A549 (cell line): ENCODE results near the gene IRF1. TPM values are rescaled to one million over a fixed set of nuclear protein-coding genes. Genes with fewer than 3 reads are reported as not detected.

ENCODE experiments used
- ATAC-seq, 2 experiments: fragments of 200-7000 bp in 1 of 2; fragments of >200 bp in 1 of 2; cut with Nextera tagmentation in 1 of 2; cut with Tn5 transposase in 1 of 2; 3 replicates each; pipeline versions ENCODE4 v1.8.0 to v1.9.1; 2018 to 2020; ENCODE audit warnings: mild to moderate bottlenecking in 1 of 2, moderate library complexity in 1 of 2
- CTCF ChIA-PET: fragments of 300-600 bp; sonication (Branson Sonifier 250); formaldehyde crosslinking; extraction: SDS; loops from one replicate; lab custom pipeline; 2021; ENCODE audit warnings: antibody characterized with exemption, inconsistent platforms; lab: Yijun Ruan, JAX
- POLR2A ChIA-PET: fragments of 350-600 bp; formaldehyde crosslinking; extraction: SDS; loops from one replicate; lab custom pipeline; 2021; ENCODE audit warnings: antibody characterized with exemption, inconsistent platforms; lab: Yijun Ruan, JAX
- DNase-seq, 2 experiments: peaks; one replicate each; pipeline versions ENCODE4 v3.0.0 to v3.0.0-alpha.2; 2011 to 2016; ENCODE audit warnings: low read depth in 1 of 2, low spot score in 1 of 2
- FAIRE-seq: peaks from 2 replicates; lab custom pipeline; 2011; peaks lifted over from hg19 to GRCh38; lab: Jason Lieb, UNC
- H3K27ac ChIP-seq, 2 experiments: fragments of >200 bp; sonication (Bioruptor Twin); formaldehyde crosslinking; 3 replicates each; pipeline ENCODE4 v1.5.1; 2016 to 2017
- H3K4me1 ChIP-seq: fragments of >200 bp; sonication (Bioruptor Twin); formaldehyde crosslinking; 3 replicates; pipeline ENCODE4 v1.6.1; 2016
- H3K4me2 ChIP-seq: fragments of >200 bp; sonication (Bioruptor Twin); formaldehyde crosslinking; 3 replicates; pipeline ENCODE4 v1.6.1; 2016
- H3K4me3 ChIP-seq: fragments of >200 bp; sonication (Bioruptor Twin); formaldehyde crosslinking; 3 replicates; pipeline ENCODE4 v1.5.1; 2016
- H3K9me3 ChIP-seq: fragments of >200 bp; sonication (Bioruptor Twin); formaldehyde crosslinking; 3 replicates; pipeline ENCODE4 v1.6.1; 2016
- ATOH8 ChIP-seq: fragments of 250-450 bp; sonication (Bioruptor Pico); IDR thresholded peaks from 2 replicates; pipeline ENCODE4 v1.5.0; 2020; ENCODE audit warnings: low read depth, mild to moderate bottlenecking, moderate library complexity
- CBX8 ChIP-seq: fragments of 200-600 bp; sonication (generic); IDR thresholded peaks from 2 replicates; pipeline ENCODE4 v1.6.1; 2016
- CEBPB ChIP-seq, 2 experiments: fragments of >200 bp in 1 of 2; sonication (Bioruptor Twin) in 1 of 2; formaldehyde crosslinking in 1 of 2; IDR thresholded peaks; 2 replicates each; pipeline ENCODE4 v1.6.1; 2012 to 2016
- CHD2 ChIP-seq: fragments of 150-350 bp; IDR thresholded peaks from 2 replicates; pipeline ENCODE4 v1.6.1; 2014; ENCODE audit warnings: low read length; ENCODE audit not compliant: partially characterized antibody
- E2F6 ChIP-seq: IDR thresholded peaks from 2 replicates; pipeline ENCODE4 v1.6.1; 2012; ENCODE audit warnings: low read depth, borderline replicate concordance
- EHMT2 ChIP-seq: fragments of 200-600 bp; sonication (generic); IDR thresholded peaks from 2 replicates; pipeline ENCODE4 v1.6.1; 2016; ENCODE audit warnings: antibody characterized with exemption, low read depth, mild to moderate bottlenecking, moderate library complexity
- EP300 ChIP-seq, 2 experiments: fragments of >200 bp; sonication (Bioruptor Twin); formaldehyde crosslinking; IDR thresholded peaks; 2 replicates in 1 of 2; 3 replicates in 1 of 2; pipeline ENCODE4 v1.6.1; 2016 to 2017
- ESRRA ChIP-seq: fragments of 150-350 bp; IDR thresholded peaks from 2 replicates; pipeline ENCODE4 v1.6.1; 2014; ENCODE audit warnings: mild to moderate bottlenecking, low read length, borderline replicate concordance
- FOSB ChIP-seq: fragments of 250-450 bp; sonication (Bioruptor Pico); IDR thresholded peaks from 2 replicates; pipeline ENCODE4 v1.5.0; 2020; ENCODE audit warnings: mild to moderate bottlenecking, moderate library complexity
- FOSL2 ChIP-seq, 2 experiments: fragments of 450-650 bp in 1 of 2; fragments of >200 bp in 1 of 2; sonication (Bioruptor Twin) in 1 of 2; formaldehyde crosslinking; IDR thresholded peaks; 2 replicates each; pipeline versions ENCODE4 v1.5.0 to v1.6.1; 2016 to 2020; ENCODE audit warnings: mild to moderate bottlenecking in 1 of 2, moderate library complexity in 1 of 2
- HDAC2 ChIP-seq: fragments of 200-600 bp; sonication (generic); IDR thresholded peaks from 2 replicates; pipeline ENCODE4 v1.6.1; 2016
- HEYL ChIP-seq: fragments of 250-450 bp; sonication (Bioruptor Pico); IDR thresholded peaks from 2 replicates; pipeline ENCODE4 v1.8.0; 2021; ENCODE audit warnings: mild to moderate bottlenecking, moderate library complexity
- HOXB13 ChIP-seq: fragments of 250-450 bp; sonication (Bioruptor Pico); IDR thresholded peaks from 2 replicates; pipeline ENCODE4 v1.5.0; 2020; ENCODE audit warnings: low read depth, mild to moderate bottlenecking, moderate library complexity
- JUNB ChIP-seq: fragments of >200 bp; sonication (Bioruptor Twin); formaldehyde crosslinking; IDR thresholded peaks from 2 replicates; pipeline ENCODE4 v1.6.1; 2016
- KDM1A ChIP-seq: fragments of 200-600 bp; sonication (generic); IDR thresholded peaks from 2 replicates; pipeline ENCODE4 v1.6.1; 2016; ENCODE audit warnings: low read depth, mild to moderate bottlenecking
- KDM5A ChIP-seq: fragments of 200-600 bp; sonication (generic); IDR thresholded peaks from 2 replicates; pipeline ENCODE4 v1.6.1; 2016; ENCODE audit warnings: antibody characterized with exemption, mild to moderate bottlenecking
- MYC ChIP-seq: IDR thresholded peaks from 2 replicates; pipeline ENCODE4 v1.6.1; 2012; ENCODE audit warnings: mild to moderate bottlenecking, inconsistent platforms, low read length, improper control_type of control experiment, borderline replicate concordance
- POLR2A ChIP-seq: IDR thresholded peaks from 2 replicates; pipeline ENCODE4 v1.6.1; 2012; ENCODE audit warnings: mild to moderate bottlenecking, low read length
- POLR2AphosphoS2 ChIP-seq: conservative IDR thresholded peaks from 2 replicates; pipeline ENCODE4 v1.6.1; 2012; ENCODE audit warnings: low read length, improper control_type of control experiment, inconsistent platforms
- RARB ChIP-seq: fragments of 250-450 bp; sonication (Bioruptor Pico); IDR thresholded peaks from 2 replicates; pipeline ENCODE4 v1.8.0; 2021; ENCODE audit warnings: mild to moderate bottlenecking, moderate library complexity
- RCOR1 ChIP-seq: fragments of 150-350 bp; IDR thresholded peaks from 2 replicates; pipeline ENCODE4 v1.6.1; 2014; ENCODE audit warnings: antibody characterized with exemption, low read length, low read depth
- SREBF2 ChIP-seq: fragments of 450-650 bp; IDR thresholded peaks from 2 replicates; pipeline ENCODE4 v1.6.1; 2014; ENCODE audit warnings: mild to moderate bottlenecking, moderate library complexity
- ZFP36 ChIP-seq: fragments of 450-650 bp; IDR thresholded peaks from 2 replicates; pipeline ENCODE4 v1.6.1; 2014; ENCODE audit warnings: borderline replicate concordance; ENCODE audit not compliant: partially characterized antibody
- ZNF302 ChIP-seq: fragments of 250-450 bp; sonication (Bioruptor Pico); IDR thresholded peaks from 2 replicates; pipeline ENCODE4 v1.9.0; 2021; ENCODE audit warnings: inconsistent platforms, mild to moderate bottlenecking, moderate library complexity
- WGBS: methylation state at CpG from one replicate; pipeline ENCODE4 v1.1.6; 2017; ENCODE audit errors: missing lambda C conversion rate; 5-methylcytosine and 5-hydroxymethylcytosine counted together
- polyA plus RNA-seq, 4 experiments: library from polyadenylated mRNA; depleted of rRNA in 3 of 4; stranded (reverse); fragments of >200 nt; fragmentation: RNase III in 1 of 4; extraction: RNeasy Plus Mini Kit Qiagen cat#74134 plus additional on column Dnase treatment in 1 of 4; gene quantifications; 2 replicates in 3 of 4; 3 replicates in 1 of 4; pipeline ENCODE4 v1.2.3, GENCODE V29; 2011 to 2017

Gene IRF1
- polyA plus RNA-seq, 2 of the 4 experiments (the other 2 are of a cell fraction): 10.9 to 13.3 TPM

DNA sequence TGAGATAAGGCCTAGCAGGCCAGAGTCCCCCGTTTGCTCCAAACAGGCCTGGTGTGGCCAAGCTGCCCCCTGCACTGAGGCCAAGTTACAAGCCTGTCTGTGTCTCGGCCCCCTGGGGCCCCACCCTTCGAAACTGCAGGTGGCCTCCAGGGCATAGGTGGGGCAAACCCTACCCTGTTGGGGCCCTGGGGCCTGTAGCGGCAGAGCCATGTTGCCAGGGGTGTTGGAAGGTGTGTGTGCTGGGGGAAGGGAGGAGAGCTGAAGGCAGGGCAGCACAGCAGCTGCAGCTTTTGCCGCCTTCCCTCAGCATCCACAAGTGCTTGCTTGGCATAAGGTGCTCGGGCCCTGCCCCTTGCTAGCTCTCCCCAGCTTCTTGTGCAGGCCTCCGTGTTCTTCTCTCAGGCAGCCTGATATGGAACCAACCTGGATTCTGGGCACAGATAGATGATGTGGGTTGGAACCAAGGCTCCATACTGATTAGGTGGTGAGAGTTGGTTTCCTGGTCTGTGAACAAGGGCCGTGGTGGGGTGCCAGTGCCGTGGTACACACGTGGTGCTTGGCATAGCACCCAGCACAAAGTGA lies 12.7 kb downstream of the IRF1 start:
- Histone ChIP-seq H3K4me1 (peaks cover 10% of the 10 kb centered on the region), H3K4me2 (no peak overlapping the region), H3K27ac (no peak overlapping the region), H3K4me3 (no peak overlapping the region), H3K9me3 (no peaks in the 10 kb centered on the region)
- no peak for FAIRE-seq
- ChIA-PET POLR2A (interaction anchor here (0.6 to 3.7 kb wide), 3 partner anchors 8 to 19 kb away, joined by 3 to 32 read pairs (median 8); partner anchors contain the start of gene IRF1), CTCF (interaction anchor here (0.8 to 2.6 kb wide), 5 partner anchors 8 to 410 kb away, joined by 3 to 8 read pairs (median 3); partner anchors contain the start of gene IRF1)
- TF ChIP-seq POLR2AphosphoS2 (peak; percentile 78; the same call in 1 of the 2 replicates), EHMT2 (no peak)
- DNase-seq: no peak
- WGBS: 74% methylated on average over 8 of the region's 10 CpGs
- ATAC-seq: peak; percentile 3 to 10; a peak in 3 of 6 replicates

DNA sequence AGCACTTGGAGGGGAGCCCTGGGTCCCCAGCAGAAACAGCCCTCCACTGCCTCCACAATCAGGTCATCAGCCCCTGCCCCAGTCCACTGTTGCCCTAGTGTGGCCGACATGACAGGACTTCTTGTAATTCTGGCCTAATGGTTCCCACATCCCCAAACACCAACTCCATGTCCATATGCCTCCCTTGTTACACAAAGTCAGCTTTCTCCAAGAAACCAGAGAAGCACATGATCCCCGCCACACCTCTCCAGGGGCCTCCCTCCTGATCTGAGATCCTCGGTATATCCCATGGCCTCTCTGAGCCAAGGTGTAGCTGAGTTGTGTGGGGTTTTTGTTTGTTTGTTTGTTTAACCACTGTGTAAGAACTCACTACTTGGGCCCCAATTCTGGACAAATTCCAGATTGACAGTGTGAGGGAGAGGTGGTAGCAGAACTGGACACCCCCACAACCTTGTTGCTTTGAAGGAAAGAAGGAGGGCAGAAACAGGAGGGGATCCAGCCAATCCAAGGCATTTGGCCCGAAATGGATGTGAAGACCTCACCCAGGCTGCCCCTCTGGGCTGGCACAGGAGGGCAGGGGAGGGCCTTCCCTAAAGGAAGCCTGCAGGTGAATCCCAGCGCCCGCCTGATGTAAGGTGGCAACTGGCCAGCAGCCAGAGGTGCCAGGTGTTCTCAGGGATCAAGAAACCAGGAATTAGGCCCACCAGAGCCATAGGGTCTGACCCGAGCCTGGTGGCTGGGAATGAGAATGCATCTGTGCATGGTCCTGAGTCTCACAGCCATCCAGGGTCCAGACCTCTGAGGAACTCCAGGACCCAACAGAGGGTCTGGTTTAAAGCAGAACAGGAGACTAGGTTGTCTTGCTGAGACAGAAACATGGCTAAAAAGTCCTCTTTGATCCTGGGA lies 13.4 kb downstream of the IRF1 start:
- no peak overlapping the region for H3K4me2 ChIP-seq
- ChIA-PET POLR2A (interaction anchor here (0.6 to 3.7 kb wide), 3 partner anchors 13 to 21 kb away, joined by 5 to 32 read pairs (median 8); partner anchors contain the start of gene IRF1), CTCF (interaction anchor here (0.9 to 1.3 kb wide), 6 partner anchors 8 to 410 kb away, joined by 3 to 4 read pairs (median 3); no protein-coding TSS in a partner anchor)
- ATAC-seq (peak; percentile 26 to 53; a peak in 3 of 6 replicates), FAIRE-seq (no peak), DNase-seq (no peak)
- no peak overlapping the region for H3K27ac ChIP-seq
- no peaks in the 10 kb centered on the region for H3K9me3 ChIP-seq
- H3K4me3 ChIP-seq: no peak overlapping the region
- peaks cover 10% of the 10 kb centered on the region for H3K4me1 ChIP-seq
- 93% methylated on average over 7 of the region's 7 CpGs for WGBS
- TF ChIP-seq POLR2AphosphoS2: peak; percentile 84; the same call in 1 of the 2 replicates
- no peak for TF ChIP-seq JUNB

DNA sequence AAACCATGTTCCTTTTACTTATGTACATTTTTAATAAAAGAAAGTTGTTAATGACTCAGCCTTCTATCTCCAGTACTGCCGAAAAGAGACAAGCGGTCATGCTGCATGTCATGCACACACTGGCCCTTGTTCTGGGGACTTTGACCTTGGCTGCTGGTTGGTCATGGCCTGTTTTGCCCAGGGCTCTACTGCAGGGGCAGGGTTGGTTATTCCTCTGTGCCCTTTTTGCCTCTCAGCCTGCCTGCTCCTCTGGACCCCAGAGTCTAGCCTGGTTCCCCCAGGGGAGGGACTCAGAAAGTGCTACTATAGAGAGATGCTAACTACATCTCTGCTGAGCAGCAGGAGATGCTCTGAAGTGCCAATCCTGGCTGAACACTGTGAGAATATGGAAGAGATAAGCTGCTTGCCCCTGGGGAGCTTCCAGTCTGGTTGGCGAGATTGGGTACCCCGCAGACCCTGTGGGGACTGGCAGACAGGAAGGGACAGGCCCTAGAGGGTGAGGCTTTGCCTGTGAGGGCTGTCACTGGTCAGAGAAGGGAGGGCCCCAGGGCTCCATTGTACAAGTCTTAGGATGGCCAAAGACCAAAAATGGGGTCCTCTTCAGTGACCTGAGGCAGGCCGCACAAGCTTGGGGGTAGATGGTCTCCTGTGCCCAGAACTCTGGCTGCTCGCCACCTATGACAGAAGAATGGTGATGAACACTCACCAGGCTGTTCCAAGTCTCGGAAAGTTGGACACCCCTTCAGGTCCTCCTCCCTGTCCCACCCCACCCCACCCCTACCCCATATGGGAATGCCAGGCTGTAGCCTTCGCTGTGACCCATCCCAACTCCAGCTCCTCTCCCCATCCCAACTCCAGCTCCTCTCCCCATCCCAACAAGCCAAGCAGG lies 14.3 kb downstream of the IRF1 start:
- CTCF ChIA-PET: interaction anchor here (1.2 to 1.3 kb wide), 4 partner anchors 12 to 90 kb away, joined by 3 to 4 read pairs (median 3); no protein-coding TSS in a partner anchor
- no peaks in the 10 kb centered on the region for H3K9me3 ChIP-seq
- FAIRE-seq: no peak
- TF ChIP-seq RCOR1 (no peak), ZNF302 (no peak), HDAC2 (no peak), EP300 (IDR thresholded peaks at IDR 0.05) (no peak), CHD2 (no peak), POLR2A (no peak), FOSL2 (IDR thresholded peaks at IDR 0.05) (no peak), FOSL2 (CRISPR knock-in tag; IDR thresholded peaks at IDR 0.05) (no peak), KDM1A (no peak), SREBF2 (no peak), CEBPB (IDR thresholded peaks at IDR 0.05) (no peak), ZFP36 (no peak)
- TF ChIP-seq, all 56 proteins: peak for 0
- Histone ChIP-seq H3K27ac (no peak overlapping the region), H3K4me1 (peaks cover 10% of the 10 kb centered on the region), H3K4me2 (no peak overlapping the region), H3K4me3 (no peak overlapping the region)
- DNase-seq: no peak
- POLR2A ChIA-PET: interaction anchor here (0.6 kb wide), 1 partner anchor 20 kb away, joined by 5 read pairs; no protein-coding TSS in a partner anchor
- WGBS: 81% methylated on average over 7 of the region's 8 CpGs
- ATAC-seq: no peak

DNA sequence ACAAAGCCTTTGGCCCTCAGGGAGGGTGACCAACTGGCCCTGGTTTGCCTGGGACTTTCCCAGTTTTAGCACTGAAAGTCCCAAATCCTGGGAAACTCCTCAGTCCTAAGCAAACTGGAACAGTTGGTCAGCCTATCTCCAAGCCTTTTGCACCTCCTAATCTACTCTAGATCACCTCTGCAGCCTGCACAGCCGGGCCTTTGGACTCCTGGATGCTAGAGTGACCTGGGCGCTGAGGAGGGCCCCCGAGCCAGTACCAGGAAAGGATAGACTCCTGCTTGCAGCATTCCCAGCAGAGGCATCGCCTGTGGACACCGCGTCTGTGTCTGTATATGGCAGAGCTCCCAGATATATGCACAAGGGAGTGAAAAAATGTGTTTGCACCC lies 15.1 kb downstream of the IRF1 start:
- DNase-seq (no peak), FAIRE-seq (no peak), ATAC-seq (no peak)
- CTCF ChIA-PET: interaction anchor here (1.3 kb wide), 1 partner anchor 9 kb away, joined by 4 read pairs; no protein-coding TSS in a partner anchor
- H3K27ac ChIP-seq: peak overlapping the region in 1 of 2 experiments; percentile 25; a peak in 1 of 6 replicates
- H3K9me3 ChIP-seq: no peaks in the 10 kb centered on the region
- H3K4me2 ChIP-seq: no peak overlapping the region
- WGBS: 90% methylated on average over 6 of the region's 6 CpGs
- H3K4me1 ChIP-seq: peaks cover 10% of the 10 kb centered on the region
- TF ChIP-seq RARB (CRISPR knock-in tag) (no peak), ATOH8 (CRISPR knock-in tag) (no peak), CBX8 (no peak), FOSB (no peak), HOXB13 (CRISPR knock-in tag) (no peak), KDM5A (no peak), ESRRA (no peak), ZFP36 (no peak), E2F6 (no peak), HEYL (CRISPR knock-in tag) (no peak), MYC (no peak)
- TF ChIP-seq, all 56 proteins: peak for 0
- POLR2A ChIA-PET: interaction anchor here (2.4 kb wide), 1 partner anchor 15 kb away, joined by 12 read pairs; the partner anchor contains the start of gene IRF1
- H3K4me3 ChIP-seq: no peak overlapping the region
